Large intestine (tissue), 3 donors: ENCODE measurements around the gene LRP1-AS. TPM values are rescaled to one million over a fixed set of nuclear protein-coding genes. Genes with fewer than 3 reads are reported as not detected.

Experiments used
- DNase-seq, 2 donors: peaks; one replicate each; pipeline versions ENCODE4 v3.0.0 to v3.0.0-alpha.2; 2013
- H3K27ac ChIP-seq: one replicate; pipeline ENCODE4 v1.5.1; 2013; ENCODE audit warnings: low read length
- H3K27me3 ChIP-seq: 2 replicates; pipeline ENCODE4 v1.6.1; 2013; ENCODE audit warnings: low read length; ENCODE audit not compliant: control insufficient read depth, insufficient read depth
- H3K36me3 ChIP-seq: 2 replicates; pipeline ENCODE4 v1.6.1; 2013; ENCODE audit warnings: low read length; ENCODE audit not compliant: control insufficient read depth, insufficient read depth
- H3K4me1 ChIP-seq: one replicate; pipeline ENCODE4 v1.6.1; 2013; ENCODE audit warnings: low read length; ENCODE audit not compliant: control insufficient read depth, insufficient read depth
- H3K4me3 ChIP-seq: one replicate; pipeline ENCODE4 v1.5.1; 2013; ENCODE audit warnings: low read length
- H3K9me3 ChIP-seq: one replicate; pipeline ENCODE4 v1.6.1; 2013; ENCODE audit warnings: mild to moderate bottlenecking, low read depth, low read length, moderate library complexity; ENCODE audit not compliant: control insufficient read depth
- WGBS: methylation state at CpG from one replicate; pipeline ENCODE4 v1.1.5; 2013; ENCODE audit warnings: low lambda C conversion rate; ENCODE audit not compliant: insufficient coverage; 5-methylcytosine and 5-hydroxymethylcytosine counted together
- polyA plus RNA-seq: library from polyadenylated mRNA; unstranded; fragments of 120-200 nt; gene quantifications from one replicate; pipeline ENCODE4 v1.2.1, GENCODE V29; 2013

Gene LRP1-AS
- polyA plus RNA-seq, 1 donor: 1.7 TPM

- Histone ChIP-seq H3K36me3 (peaks cover 37% of the 10 kb centered on the region), H3K27me3 (no peaks in the 10 kb centered on the region), H3K9me3 (no peaks in the 10 kb centered on the region), H3K4me3 (peak overlapping the region; percentile 86), H3K4me1 (peaks cover 27% of the 10 kb centered on the region), H3K27ac (peak overlapping the region; percentile 95)
- no peak for DNase-seq
- WGBS: 88% methylated on average over 3 of the region's 7 CpGs
Observed at GRCh38 chr12:57109207-57110103, 38.0 kb downstream of the LRP1-AS start.

- no peak overlapping the region for H3K27ac ChIP-seq
- H3K9me3 ChIP-seq: no peaks in the 10 kb centered on the region
- H3K36me3 ChIP-seq: peaks cover 46% of the 10 kb centered on the region
- 100% methylated on average over 1 of the region's 7 CpGs for WGBS
- H3K27me3 ChIP-seq: no peaks in the 10 kb centered on the region
- no peak for DNase-seq
- no peak overlapping the region for H3K4me3 ChIP-seq
- H3K4me1 ChIP-seq: peaks cover 20% of the 10 kb centered on the region
Observed at GRCh38 chr12:57107456-57108155, 39.8 kb downstream of the LRP1-AS start.

DNA sequence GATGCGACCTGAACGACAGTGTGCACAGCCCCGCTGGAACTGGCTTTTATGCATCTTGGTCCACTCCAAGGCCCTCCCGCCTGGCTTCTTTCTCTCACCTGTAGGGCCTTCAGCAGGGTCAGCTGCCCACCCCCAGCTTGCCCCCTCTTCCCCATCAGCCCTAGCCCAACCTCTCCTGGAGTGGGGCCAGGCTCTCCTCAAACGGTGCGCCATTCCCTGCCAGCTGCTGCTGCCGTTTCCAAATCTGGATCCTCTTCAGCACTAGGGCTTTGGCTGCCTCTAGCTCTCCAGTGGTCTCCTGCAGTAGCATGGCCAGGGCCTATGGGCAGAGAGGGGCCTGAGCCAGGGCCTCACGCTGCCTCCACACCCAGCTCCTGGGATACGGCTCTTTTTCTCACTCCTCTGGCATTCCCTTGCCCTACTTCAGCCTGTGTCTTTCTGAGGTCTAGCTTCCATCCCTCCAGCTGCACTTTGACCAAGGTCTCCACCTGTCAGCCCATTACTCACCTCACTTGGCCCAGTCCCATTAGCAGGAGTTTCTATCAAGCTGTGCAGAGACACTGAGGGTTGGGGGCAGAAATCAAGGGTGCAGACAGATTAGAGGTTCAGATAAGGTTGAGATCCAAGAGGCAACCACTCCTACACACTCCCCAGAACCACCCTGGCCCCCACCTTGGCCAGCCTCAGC lies 41.3 kb downstream of the LRP1-AS start:
- peaks cover 19% of the 10 kb centered on the region for H3K4me1 ChIP-seq
- no peak overlapping the region for H3K4me3 ChIP-seq
- H3K36me3 ChIP-seq: peaks cover 51% of the 10 kb centered on the region
- H3K27ac ChIP-seq: no peak overlapping the region
- no peaks in the 10 kb centered on the region for H3K27me3 ChIP-seq
- H3K9me3 ChIP-seq: no peaks in the 10 kb centered on the region
- DNase-seq: no peak
- WGBS: no CpG with 5 or more reads among the region's 9 CpGs

DNA sequence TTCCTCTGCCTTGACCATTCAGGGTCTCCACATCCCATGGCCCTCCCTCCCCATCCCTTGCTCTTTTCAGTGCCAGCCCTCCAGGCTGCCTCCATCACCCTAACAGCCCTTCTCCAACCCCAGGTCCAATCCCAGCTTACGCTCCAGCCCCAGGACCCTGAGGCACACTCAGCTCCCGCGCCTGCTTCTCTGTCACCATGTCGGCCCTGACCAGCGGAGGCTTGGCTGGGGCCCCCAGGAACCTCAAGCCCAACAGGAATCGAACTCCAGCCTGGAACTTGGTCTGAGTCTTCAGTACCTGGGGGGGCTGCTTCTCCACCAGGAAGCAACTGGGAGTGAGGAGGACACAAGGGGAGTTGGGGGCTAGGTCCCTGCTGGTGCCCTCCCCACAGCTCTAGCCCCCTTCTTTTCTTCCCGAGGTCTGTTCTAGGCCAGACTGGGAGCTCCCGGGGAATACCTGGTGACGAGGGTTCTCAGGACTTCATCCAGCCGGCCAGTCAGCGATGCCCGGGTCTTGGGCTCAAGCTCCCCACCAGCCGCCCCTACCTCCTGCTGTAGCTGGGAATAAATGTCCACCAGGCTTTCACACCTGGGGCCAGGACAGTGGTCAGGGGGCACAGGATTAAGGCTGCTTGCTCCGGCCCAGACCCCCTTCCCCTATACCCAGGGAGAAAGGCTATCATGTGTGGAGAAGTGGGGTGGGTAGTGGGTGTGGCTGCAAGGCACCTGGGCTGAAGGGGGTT lies 42.2 kb downstream of the LRP1-AS start:
- peaks cover 55% of the 10 kb centered on the region for H3K36me3 ChIP-seq
- H3K27me3 ChIP-seq: no peaks in the 10 kb centered on the region
- peaks cover 21% of the 10 kb centered on the region for H3K4me1 ChIP-seq
- no peaks in the 10 kb centered on the region for H3K9me3 ChIP-seq
- H3K27ac ChIP-seq: no peak overlapping the region
- no peak for DNase-seq
- H3K4me3 ChIP-seq: no peak overlapping the region
- 80% methylated on average over 1 of the region's 14 CpGs for WGBS

GRCh38 chr12:57104292-57104910 lies 43.0 kb downstream of the LRP1-AS start:
- H3K27ac ChIP-seq: no peak overlapping the region
- H3K36me3 ChIP-seq: peaks cover 63% of the 10 kb centered on the region
- H3K4me1 ChIP-seq: peaks cover 15% of the 10 kb centered on the region
- no CpG with 5 or more reads among the region's 12 CpGs for WGBS
- no peaks in the 10 kb centered on the region for H3K27me3 ChIP-seq
- H3K9me3 ChIP-seq: no peaks in the 10 kb centered on the region
- no peak for DNase-seq
- H3K4me3 ChIP-seq: no peak overlapping the region

DNA sequence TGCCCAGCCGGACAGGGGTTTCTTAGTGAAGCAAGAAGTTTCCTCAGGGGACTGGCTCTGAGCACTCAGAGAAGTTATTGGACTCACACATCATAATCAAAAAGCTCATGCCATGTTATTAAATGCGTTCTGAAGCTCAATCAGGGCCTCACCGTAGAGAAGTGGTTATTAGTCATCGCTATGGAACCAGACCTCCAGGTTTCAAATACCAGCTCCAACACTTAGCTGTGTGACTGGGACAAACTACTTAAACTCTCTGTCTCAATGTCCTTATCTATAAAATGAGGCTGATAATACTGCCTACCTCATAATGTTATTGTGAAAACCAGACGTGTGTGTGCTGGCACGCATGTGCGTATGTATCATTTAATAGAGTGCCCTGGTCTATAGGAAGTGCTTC lies 43.6 kb downstream of the LRP1-AS start:
- H3K36me3 ChIP-seq: peaks cover 68% of the 10 kb centered on the region
- H3K4me1 ChIP-seq: peaks cover 13% of the 10 kb centered on the region
- H3K27me3 ChIP-seq: no peaks in the 10 kb centered on the region
- DNase-seq: no peak
- no peak overlapping the region for H3K4me3 ChIP-seq
- H3K27ac ChIP-seq: no peak overlapping the region
- no peaks in the 10 kb centered on the region for H3K9me3 ChIP-seq
- 57% methylated on average over 1 of the region's 7 CpGs for WGBS

DNA sequence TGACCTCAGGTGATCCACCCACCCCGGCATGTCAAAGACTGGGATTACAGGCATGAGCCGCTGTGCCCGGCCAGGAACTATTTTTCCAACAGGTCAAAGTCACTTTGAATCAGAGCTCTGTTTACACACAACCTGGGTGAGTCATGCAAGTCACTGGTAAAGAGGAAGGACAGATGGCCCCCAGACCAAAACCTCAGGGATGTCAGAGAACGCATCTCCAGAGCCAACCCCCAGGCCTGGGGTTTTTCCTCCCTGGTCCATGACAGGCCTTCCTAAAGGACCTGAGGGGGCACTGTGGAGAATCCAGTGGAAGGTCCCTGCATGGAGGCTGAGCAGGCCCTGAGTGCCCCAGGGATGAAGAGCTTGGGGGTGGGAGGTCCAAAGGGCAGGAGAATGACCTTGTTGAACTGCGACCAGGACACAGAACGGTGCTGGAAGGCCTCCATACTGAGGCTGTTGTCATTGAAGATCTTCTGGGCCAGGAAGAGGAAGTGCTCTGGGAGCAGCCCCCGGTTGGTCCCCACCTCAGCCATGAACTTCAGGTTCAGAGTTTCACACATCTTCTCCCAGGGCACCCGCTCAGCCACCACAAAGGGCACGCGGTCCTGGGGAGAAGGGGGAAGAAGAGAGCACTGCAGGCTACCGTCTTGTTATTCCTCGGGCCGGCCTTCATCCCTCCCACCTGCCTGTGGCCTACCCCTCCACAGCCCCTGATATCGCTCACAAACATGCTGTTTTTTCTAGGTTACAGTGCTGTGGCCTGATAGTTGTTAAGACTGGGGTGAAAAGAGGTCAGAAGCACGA lies 45.3 kb downstream of the LRP1-AS start:
- no peaks in the 10 kb centered on the region for H3K9me3 ChIP-seq
- WGBS: no CpG with 5 or more reads among the region's 15 CpGs
- H3K27me3 ChIP-seq: no peaks in the 10 kb centered on the region
- H3K27ac ChIP-seq: peak overlapping the region; percentile 96
- peaks cover 13% of the 10 kb centered on the region for H3K4me1 ChIP-seq
- H3K4me3 ChIP-seq: no peak overlapping the region
- peaks cover 73% of the 10 kb centered on the region for H3K36me3 ChIP-seq
- peak; percentile 82 to 91 for DNase-seq

DNA sequence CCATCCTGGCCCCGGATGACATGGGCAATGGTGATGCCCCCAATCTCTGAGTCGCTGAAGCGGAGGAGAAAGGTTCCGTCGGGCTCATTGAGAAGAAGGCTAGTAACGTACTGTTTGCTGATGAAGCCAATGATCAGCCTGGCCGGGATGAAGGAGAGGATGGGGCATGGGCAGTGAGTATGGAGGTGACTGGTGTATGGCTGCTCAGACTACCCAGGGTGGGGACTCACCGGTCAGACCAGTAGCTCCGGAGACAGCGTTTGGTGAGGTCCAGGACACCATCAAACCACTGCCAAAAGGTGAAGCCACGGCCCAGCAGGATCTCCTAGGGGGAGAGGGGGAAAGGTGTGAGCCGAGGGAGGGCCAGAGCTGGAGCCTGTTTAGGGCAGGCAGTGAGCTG lies 47.7 kb downstream of the LRP1-AS start:
- no peak overlapping the region for H3K4me3 ChIP-seq
- no peaks in the 10 kb centered on the region for H3K9me3 ChIP-seq
- peaks cover 13% of the 10 kb centered on the region for H3K4me1 ChIP-seq
- peaks cover 73% of the 10 kb centered on the region for H3K36me3 ChIP-seq
- H3K27me3 ChIP-seq: no peaks in the 10 kb centered on the region
- no peak for DNase-seq
- no CpG with 5 or more reads among the region's 12 CpGs for WGBS
- H3K27ac ChIP-seq: no peak overlapping the region

DNA sequence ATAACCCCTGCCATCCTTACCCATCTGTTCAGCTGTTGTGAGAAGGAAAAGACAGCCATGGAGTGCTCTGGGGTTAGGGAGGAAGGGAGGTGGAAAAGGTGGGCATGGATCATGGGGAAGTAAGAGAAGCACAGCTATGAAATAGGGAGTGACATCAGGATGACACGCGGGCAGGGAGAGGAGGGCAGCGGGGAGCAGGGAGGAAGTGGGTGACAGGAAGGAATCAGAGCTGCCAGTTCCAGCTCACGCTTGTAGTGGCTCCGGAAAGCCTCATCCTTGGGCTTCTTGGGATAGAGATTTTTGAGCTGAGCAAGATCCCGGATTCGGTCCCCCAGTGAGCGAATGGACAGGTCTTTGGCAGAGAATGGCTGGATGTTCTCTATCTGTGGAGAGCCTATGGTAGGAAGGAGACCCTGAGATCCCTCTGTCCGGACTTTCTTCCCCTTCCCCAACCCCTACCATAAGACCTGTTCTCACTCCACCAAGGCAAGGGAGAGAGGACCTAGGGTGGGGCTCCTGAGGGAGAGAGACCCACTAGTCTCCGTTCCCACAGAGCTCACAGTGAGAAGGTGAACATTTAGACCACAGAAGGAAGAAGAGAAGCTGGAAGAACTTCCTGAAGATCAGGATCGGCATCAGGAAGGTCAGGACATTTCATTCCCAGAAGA lies 48.2 kb downstream of the LRP1-AS start:
- no peak for DNase-seq
- H3K9me3 ChIP-seq: no peaks in the 10 kb centered on the region
- H3K4me3 ChIP-seq: no peak overlapping the region
- peaks cover 73% of the 10 kb centered on the region for H3K36me3 ChIP-seq
- no CpG with 5 or more reads among the region's 11 CpGs for WGBS
- no peak overlapping the region for H3K27ac ChIP-seq
- H3K27me3 ChIP-seq: no peaks in the 10 kb centered on the region
- peaks cover 13% of the 10 kb centered on the region for H3K4me1 ChIP-seq
